Chondrocyte (in vitro differentiated cells): ENCODE data around the gene TMX4. TPM values are rescaled to one million over a fixed set of nuclear protein-coding genes. Genes with fewer than 3 reads are reported as not detected.

Experiments
- DNase-seq: peaks from one replicate; pipeline ENCODE4 v3.0.0; 2021; ENCODE audit warnings: mixed read lengths, low spot score
- H3K27ac Mint-ChIP-seq: one replicate; pipeline ENCODE4 v1.8.0; 2021; ENCODE audit warnings: mild to moderate bottlenecking, moderate library complexity, mixed read lengths; ENCODE audit not compliant: unreplicated experiment
- H3K27me3 Mint-ChIP-seq: 2 replicates; pipeline ENCODE4 v1.8.0; 2021; ENCODE audit warnings: low read depth, mixed read lengths
- H3K36me3 Mint-ChIP-seq: 2 replicates; pipeline ENCODE4 v1.8.0; 2021; ENCODE audit warnings: low read depth, mixed read lengths
- H3K4me1 Mint-ChIP-seq: 2 replicates; pipeline ENCODE4 v1.8.0; 2021; ENCODE audit warnings: low read depth, mild to moderate bottlenecking, mixed read lengths
- H3K4me3 Mint-ChIP-seq: one replicate; pipeline ENCODE4 v1.8.0; 2021; ENCODE audit warnings: mild to moderate bottlenecking, moderate library complexity, mixed read lengths; ENCODE audit not compliant: unreplicated experiment
- H3K9me3 Mint-ChIP-seq: 2 replicates; pipeline ENCODE4 v1.8.0; 2021; ENCODE audit warnings: low read depth, mixed read lengths
- total RNA-seq: library from RNA; stranded (reverse); gene quantifications from 3 replicates; pipeline ENCODE4 v1.2.1, GENCODE V29; 2021
- TF ChIP-seq, protein P1 (sequence below): fragments of 200-600 bp; sonication (generic); IDR thresholded peaks from 2 replicates; pipeline ENCODE4 v1.5.0; 2021; ENCODE audit warnings: antibody characterized with exemption, mild to moderate bottlenecking, moderate library complexity

The TMX4 gene
- total RNA-seq, 1 donor from 2014 or later, result 25.7 TPM

DNA sequence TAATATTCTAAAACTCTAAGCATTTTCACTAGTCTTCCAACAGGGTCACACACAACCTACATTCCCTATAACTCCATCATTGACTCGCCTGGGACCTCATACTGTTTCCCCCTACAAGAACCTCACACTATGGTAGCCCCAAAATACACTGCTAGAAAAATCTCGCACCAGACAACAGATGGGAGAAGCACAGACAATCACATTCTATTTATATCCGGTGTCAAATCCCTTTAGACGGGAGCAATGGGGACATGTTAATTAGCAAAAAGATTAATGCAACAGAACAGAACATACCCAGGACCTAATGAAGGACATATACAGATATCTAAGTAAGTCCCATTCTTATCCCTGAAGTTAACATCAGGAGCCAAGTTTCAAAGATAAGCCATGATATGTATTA, 33.6 kb downstream of the TMX4 start:
- TF ChIP-seq, protein P1, sequence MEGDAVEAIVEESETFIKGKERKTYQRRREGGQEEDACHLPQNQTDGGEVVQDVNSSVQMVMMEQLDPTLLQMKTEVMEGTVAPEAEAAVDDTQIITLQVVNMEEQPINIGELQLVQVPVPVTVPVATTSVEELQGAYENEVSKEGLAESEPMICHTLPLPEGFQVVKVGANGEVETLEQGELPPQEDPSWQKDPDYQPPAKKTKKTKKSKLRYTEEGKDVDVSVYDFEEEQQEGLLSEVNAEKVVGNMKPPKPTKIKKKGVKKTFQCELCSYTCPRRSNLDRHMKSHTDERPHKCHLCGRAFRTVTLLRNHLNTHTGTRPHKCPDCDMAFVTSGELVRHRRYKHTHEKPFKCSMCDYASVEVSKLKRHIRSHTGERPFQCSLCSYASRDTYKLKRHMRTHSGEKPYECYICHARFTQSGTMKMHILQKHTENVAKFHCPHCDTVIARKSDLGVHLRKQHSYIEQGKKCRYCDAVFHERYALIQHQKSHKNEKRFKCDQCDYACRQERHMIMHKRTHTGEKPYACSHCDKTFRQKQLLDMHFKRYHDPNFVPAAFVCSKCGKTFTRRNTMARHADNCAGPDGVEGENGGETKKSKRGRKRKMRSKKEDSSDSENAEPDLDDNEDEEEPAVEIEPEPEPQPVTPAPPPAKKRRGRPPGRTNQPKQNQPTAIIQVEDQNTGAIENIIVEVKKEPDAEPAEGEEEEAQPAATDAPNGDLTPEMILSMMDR, result no peak
- peaks cover 14% of the 10 kb centered on the region for H3K36me3 Mint-ChIP-seq
- H3K4me1 Mint-ChIP-seq, result peaks cover under 1% of the 10 kb centered on the region
- no peak overlapping the region for H3K4me3 Mint-ChIP-seq
- no peaks in the 10 kb centered on the region for H3K9me3 Mint-ChIP-seq
- H3K27me3 Mint-ChIP-seq, result no peaks in the 10 kb centered on the region
- no peak for DNase-seq
- no peak overlapping the region for H3K27ac Mint-ChIP-seq

DNA sequence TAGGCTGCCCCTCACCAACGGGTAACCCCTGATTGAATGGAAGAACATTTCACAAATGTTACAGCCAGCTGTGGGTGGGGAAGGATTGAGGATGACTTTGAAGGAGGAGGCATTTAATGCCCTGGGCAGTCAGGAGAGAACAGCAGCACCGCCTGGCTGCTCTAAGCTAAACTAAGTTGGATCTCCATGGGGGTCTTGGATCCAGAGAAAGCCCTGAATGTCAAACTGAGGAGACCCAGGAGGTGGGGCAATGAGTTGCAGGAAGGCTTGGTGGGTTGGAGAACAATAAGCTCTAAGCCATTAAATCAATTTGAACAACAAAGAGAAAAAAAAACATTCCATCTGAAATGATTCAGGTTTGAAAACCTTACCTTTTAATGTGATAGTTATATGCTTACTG, 35.4 kb downstream of the TMX4 start:
- Mint-ChIP-seq H3K36me3 (peaks cover 11% of the 10 kb centered on the region), H3K4me1 (peaks cover 4% of the 10 kb centered on the region), H3K9me3 (no peaks in the 10 kb centered on the region), H3K27me3 (no peaks in the 10 kb centered on the region), H3K4me3 (no peak overlapping the region), H3K27ac (no peak overlapping the region)
- no peak for DNase-seq
- TF ChIP-seq, protein P1, result no peak

DNA sequence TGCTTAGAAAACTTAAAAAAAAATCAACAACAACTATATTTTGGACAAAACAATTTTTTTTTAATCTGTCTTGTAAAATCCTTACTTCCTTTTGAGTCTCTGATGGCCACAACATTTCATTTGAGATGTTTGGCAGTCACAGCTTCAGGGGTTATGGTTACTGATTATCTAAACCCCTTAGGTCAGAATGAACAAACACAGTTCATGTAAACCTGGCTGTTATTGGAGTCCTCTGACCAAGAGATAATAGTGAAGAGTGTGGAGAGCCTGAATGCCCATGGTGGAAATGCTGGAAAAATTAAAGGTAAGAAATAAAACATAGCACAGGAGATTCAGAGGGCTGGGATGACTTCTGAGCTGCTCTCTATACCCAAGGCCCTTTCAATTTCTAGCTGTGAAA, 38.2 kb downstream of the TMX4 start:
- Mint-ChIP-seq H3K4me1 (peaks cover 4% of the 10 kb centered on the region), H3K27ac (no peak overlapping the region), H3K27me3 (no peaks in the 10 kb centered on the region), H3K4me3 (no peak overlapping the region), H3K9me3 (no peaks in the 10 kb centered on the region), H3K36me3 (peaks cover 11% of the 10 kb centered on the region)
- TF ChIP-seq, protein P1, result no peak
- no peak for DNase-seq

DNA sequence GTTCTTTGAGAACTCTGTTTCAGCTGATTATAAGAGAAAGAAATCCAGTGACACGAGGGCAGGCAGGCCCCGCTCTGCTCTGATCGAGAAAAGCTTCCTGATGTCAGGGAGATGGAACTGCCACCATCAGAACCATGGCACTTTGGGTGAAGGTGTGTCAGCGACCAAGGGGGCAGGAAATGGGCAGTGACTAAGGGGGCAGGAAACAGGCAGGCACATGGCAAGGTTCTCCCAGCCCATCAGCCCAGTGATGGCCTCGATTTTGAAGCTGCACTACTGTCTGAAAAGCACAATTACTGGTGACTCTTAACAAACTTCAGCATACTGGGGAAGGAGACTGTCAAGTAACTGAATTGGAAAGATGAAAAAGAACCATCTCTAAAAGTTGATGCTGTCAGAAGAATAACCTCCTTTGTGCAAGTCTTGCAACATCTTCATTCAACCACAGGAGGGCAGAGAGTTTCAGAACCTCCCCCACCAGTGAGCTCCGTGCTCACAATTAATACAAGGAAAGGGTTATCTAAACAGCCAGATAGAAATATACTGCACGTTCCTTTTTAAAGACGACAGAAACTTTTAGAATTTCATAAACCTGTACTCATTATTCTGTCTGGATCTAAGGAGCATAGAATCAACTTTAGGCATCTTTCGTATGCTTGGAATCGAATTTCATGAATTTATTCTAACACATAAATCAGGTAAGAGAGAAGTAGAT, 39.1 kb downstream of the TMX4 start:
- Mint-ChIP-seq H3K27ac (no peak overlapping the region), H3K36me3 (peaks cover 7% of the 10 kb centered on the region), H3K27me3 (no peaks in the 10 kb centered on the region), H3K4me1 (peaks cover 4% of the 10 kb centered on the region), H3K4me3 (no peak overlapping the region), H3K9me3 (no peaks in the 10 kb centered on the region)
- DNase-seq, result no peak
- TF ChIP-seq, protein P1, result peak; percentile 78

DNA sequence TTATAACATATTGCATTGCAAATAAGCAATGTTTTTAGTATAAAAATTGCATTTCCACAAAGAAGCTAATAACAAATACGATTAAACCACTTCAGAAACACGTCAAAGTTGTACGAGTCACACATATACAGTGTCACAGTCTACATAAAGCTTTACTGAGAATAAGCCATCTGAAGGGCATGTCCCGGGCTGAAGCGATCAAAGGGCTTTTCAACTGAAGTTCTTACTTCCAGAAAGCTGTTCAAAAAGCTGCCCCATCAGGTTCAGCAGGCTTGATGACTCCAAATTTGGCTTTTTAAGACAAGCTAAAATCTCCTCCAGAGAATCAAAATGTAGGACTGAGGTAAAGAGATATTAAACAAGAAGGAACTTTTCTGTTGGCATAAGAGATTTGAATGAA, 41.9 kb downstream of the TMX4 start:
- Mint-ChIP-seq H3K4me1 (peaks cover 4% of the 10 kb centered on the region), H3K27ac (no peak overlapping the region), H3K36me3 (peaks cover 5% of the 10 kb centered on the region), H3K27me3 (peaks cover 7% of the 10 kb centered on the region), H3K4me3 (no peak overlapping the region), H3K9me3 (no peaks in the 10 kb centered on the region)
- DNase-seq, result no peak
- TF ChIP-seq, protein P1, result no peak
